ENCODE results near the gene TOP3A. TPM values are rescaled to one million over a fixed set of nuclear protein-coding genes. Genes with fewer than 3 reads are reported as not detected.

TOP3A gene
- total and polyA plus RNA-seq, 12 donors: 8.2 to 15.6 (median 12.4) TPM

DNA sequence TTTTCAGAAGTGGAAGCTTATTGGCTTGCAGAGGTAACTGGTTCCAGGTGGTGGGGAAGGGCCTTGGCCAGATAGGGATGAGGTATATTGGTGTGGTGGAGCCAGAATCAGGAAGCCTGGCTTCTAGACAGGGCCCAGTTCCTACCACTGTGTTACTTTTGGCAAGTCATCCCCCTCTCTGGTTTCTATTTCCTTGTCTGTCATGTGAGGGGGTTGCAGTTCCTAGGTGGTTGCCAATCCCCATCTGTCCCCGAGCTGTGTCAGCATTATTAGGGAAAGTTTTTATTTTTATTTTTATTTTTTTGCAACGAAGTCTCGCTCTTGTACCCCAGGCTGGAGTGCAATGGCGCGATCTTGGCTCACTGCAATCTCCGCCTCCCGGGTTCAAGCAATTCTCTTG, 3.3 kb upstream of the TOP3A start:
- Histone ChIP-seq H3K4me1 (peaks cover 33 to 74% (median 70%) of the 10 kb centered on the region in 9 donors), H3K27ac (no peak overlapping the region), H3K27me3 (no peaks in the 10 kb centered on the region), H3K36me3 (peaks cover 0 to 58% (median 7%) of the 10 kb centered on the region in 9 donors), H3K4me3 (peak overlapping the region in 2 of 10 donors; percentile 19 to 25), H3K9me3 (no peaks in the 10 kb centered on the region)
- ATAC-seq (no peak), DNase-seq (no peak)
- intact Hi-C loops (cut with DNase I): loop anchor here in 5 of 10 donors (5.0 to 10.0 kb wide), 5 partner anchors 56 to 113 kb away; partner anchors contain the start of genes LLGL1 (in 3 of the 5) and MIEF2 (in 1 of the 5)
- 85 to 93% methylated on average over 7 of the region's 7 CpGs for WGBS, 2 donors
- TF ChIP-seq, protein P1, sequence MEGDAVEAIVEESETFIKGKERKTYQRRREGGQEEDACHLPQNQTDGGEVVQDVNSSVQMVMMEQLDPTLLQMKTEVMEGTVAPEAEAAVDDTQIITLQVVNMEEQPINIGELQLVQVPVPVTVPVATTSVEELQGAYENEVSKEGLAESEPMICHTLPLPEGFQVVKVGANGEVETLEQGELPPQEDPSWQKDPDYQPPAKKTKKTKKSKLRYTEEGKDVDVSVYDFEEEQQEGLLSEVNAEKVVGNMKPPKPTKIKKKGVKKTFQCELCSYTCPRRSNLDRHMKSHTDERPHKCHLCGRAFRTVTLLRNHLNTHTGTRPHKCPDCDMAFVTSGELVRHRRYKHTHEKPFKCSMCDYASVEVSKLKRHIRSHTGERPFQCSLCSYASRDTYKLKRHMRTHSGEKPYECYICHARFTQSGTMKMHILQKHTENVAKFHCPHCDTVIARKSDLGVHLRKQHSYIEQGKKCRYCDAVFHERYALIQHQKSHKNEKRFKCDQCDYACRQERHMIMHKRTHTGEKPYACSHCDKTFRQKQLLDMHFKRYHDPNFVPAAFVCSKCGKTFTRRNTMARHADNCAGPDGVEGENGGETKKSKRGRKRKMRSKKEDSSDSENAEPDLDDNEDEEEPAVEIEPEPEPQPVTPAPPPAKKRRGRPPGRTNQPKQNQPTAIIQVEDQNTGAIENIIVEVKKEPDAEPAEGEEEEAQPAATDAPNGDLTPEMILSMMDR (IDR thresholded peaks at IDR 0.05): no peak

DNA sequence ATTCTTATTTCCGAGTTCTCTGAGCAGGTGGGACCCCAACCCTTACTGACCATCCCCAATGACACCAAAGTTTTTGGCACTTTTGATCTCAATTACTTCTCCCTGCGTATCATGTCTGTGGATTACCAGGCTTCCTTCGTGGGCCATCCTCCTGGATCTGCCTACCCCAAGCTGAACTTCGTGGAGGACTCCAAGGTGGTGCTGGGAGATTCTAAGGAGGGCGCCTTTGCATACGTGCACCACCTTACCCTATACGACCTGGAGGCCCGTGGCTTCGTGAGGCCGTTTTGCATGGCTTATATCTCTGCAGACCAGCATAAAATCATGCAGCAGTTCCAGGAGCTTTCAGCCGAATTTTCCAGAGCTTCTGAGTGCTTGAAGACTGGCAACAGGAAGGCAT, 1.2 kb upstream of the TOP3A start:
- DNase-seq (no peak), ATAC-seq (no peak)
- intact Hi-C loops (cut with DNase I): loop anchor here in 7 of 10 donors (2.0 to 10.0 kb wide), 6 partner anchors 47 to 111 kb away; partner anchors contain the start of genes LLGL1 (in 3 of the 7), SHMT1 (in 2 of the 7) and MIEF2 (in 1 of the 7)
- WGBS, 2 donors: 63 to 70% methylated on average over 11 of the region's 11 CpGs
- Histone ChIP-seq H3K9me3 (no peaks in the 10 kb centered on the region), H3K4me3 (peak overlapping the region; percentile 78 to 100 (median 90)), H3K4me1 (peaks cover 33 to 85% (median 74%) of the 10 kb centered on the region in 9 donors), H3K27ac (peak overlapping the region in 9 of 10 donors; percentile 85 to 95 (median 87)), H3K27me3 (no peaks in the 10 kb centered on the region), H3K36me3 (peaks cover 0 to 58% (median 0%) of the 10 kb centered on the region in 9 donors)
- TF ChIP-seq, protein P1 (IDR thresholded peaks at IDR 0.05): no peak

DNA sequence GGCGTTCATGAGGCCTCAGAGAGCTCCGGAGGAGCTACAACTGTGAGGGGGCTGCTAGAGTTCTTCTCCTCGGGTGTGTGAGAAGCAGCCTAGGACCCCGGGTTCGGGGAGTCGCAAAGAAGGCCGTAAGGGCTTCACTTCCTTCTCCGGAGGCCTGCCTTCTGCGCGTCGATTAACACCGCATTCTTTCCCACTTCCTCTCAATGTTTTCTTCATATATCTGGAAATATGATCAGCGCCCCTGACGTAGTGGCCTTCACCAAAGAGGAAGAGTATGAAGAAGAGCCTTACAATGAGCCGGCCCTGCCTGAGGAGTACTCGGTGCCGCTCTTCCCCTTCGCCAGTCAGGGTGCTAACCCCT, 748 bp upstream of the TOP3A start:
- Histone ChIP-seq H3K4me3 (peak overlapping the region; percentile 78 to 100 (median 90)), H3K27me3 (no peaks in the 10 kb centered on the region), H3K36me3 (peaks cover 0 to 55% (median 0%) of the 10 kb centered on the region in 9 donors), H3K9me3 (no peaks in the 10 kb centered on the region), H3K4me1 (peaks cover 33 to 83% (median 73%) of the 10 kb centered on the region in 9 donors), H3K27ac (peak overlapping the region; percentile 62 to 95 (median 86))
- 7 to 9% methylated on average over 18 of the region's 18 CpGs for WGBS, 2 donors
- TF ChIP-seq, protein P1 (IDR thresholded peaks at IDR 0.05): no peak
- DNase-seq (no peak), ATAC-seq (peak in 4 of 8 donors; percentile 1 to 2 (median 2))
- intact Hi-C loops (cut with DNase I): loop anchor here in 7 of 10 donors (2.0 to 10.0 kb wide), 6 partner anchors 47 to 111 kb away; partner anchors contain the start of genes LLGL1 (in 3 of the 7), SHMT1 (in 2 of the 7) and MIEF2 (in 1 of the 7)

DNA sequence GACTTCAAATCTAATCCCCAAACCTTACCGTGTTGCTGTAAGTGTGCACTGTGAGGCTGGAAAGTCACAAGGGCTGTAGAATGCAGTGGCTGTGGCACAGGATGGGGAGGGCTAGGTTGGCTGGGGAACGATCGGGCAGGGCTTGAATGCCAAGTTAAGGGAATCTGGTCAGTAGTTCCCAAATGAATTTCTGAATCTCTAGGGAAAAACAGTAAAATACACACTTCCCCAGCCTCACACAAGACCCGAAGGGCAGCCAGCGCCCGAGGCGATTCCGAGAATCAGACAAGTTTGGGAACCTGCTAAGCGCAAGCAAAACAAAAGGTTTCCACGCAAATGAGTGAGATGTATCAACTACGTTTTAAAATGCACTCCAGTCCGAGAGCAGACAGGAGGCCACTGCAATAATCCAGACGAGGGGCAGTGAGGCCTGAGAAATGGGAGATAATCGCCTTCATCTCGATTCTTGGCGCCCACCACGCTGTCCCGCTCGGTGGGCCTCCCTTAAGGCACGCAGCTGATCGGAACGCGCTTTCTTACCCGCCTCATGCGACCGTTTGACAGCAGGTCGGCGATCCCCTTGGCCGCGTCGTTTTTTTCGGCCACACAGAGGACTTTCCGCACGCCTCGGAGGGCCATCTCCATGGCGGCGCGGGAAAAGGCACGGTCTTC, 599 bp downstream of the TOP3A start:
- 0 to 1% methylated on average over 39 of the region's 39 CpGs for WGBS, 2 donors
- intact Hi-C loops (cut with DNase I): loop anchor here in 7 of 10 donors (2.0 to 10.0 kb wide), 5 partner anchors 49 to 109 kb away; partner anchors contain the start of genes LLGL1 (in 2 of the 7), SHMT1 (in 2 of the 7) and FLII (in 1 of the 7)
- peaks cover 0 to 61% (median 0%) of the 10 kb centered on the region in 9 donors for H3K36me3 ChIP-seq
- peak in 1 of 2 donors; percentile 23 for DNase-seq
- H3K27ac ChIP-seq: peak overlapping the region; percentile 62 to 95 (median 86)
- peaks cover 27 to 70% (median 59%) of the 10 kb centered on the region in 9 donors for H3K4me1 ChIP-seq
- peak overlapping the region; percentile 78 to 100 (median 90) for H3K4me3 ChIP-seq
- no peaks in the 10 kb centered on the region for H3K27me3 ChIP-seq
- ATAC-seq: peak in 1 of 8 donors; percentile 19
- no peaks in the 10 kb centered on the region for H3K9me3 ChIP-seq
- TF ChIP-seq, protein P1 (IDR thresholded peaks at IDR 0.05): no peak
